SK-N-SH (cell line): ENCODE data around the gene MYLK3.

Source experiments
- MEF2A ChIP-seq: IDR thresholded peaks from 2 replicates; pipeline ENCODE4 v1.4.0; 2012; ENCODE audit warnings: low read depth, borderline replicate concordance
- MXI1 ChIP-seq: IDR thresholded peaks from 2 replicates; pipeline ENCODE4 v1.6.1; 2012; ENCODE audit warnings: mild to moderate bottlenecking, low read depth, low read length, improper control_type of control experiment
- RFX5 ChIP-seq: IDR thresholded peaks from 2 replicates; pipeline ENCODE4 v1.6.1; 2012; ENCODE audit warnings: mild to moderate bottlenecking, improper control_type of control experiment, low read length
- TCF12 ChIP-seq: IDR thresholded peaks from 2 replicates; pipeline ENCODE4 v1.4.0; 2012

DNA sequence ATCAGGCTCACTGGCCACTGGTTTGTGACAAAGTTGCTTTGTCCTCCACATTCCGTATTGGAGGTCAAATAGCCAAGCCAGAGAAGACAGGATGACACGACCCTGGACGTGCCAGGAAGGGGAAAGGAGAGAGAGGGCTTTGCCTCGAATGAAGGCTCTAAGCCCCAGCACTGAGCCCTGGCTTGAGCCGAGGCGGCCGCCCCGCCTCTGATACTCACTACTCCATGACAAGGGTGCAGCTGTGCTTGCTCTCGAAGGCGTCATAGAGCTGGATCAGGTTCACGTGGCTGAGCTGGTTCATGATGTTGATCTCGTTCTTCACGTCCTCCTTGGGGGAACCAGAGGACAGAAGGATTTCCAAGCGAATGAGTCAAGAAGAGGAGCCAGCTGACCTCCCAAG, 19.3 kb downstream of the MYLK3 start:
- TF ChIP-seq MEF2A (no peak), RFX5 (no peak), TCF12 (no peak), MXI1 (no peak)
